ENCODE measurements around the gene KRTAP5-6. TPM values are rescaled to one million over a fixed set of nuclear protein-coding genes. Genes with fewer than 3 reads are reported as not detected.
"Not testable (repeated sequence)": the region's sequence is repeated elsewhere in the genome, so short reads cannot be mapped to it uniquely, and the experiment has no call there.

The KRTAP5-6 gene
- total RNA-seq, 2 donors from 2014 or later: not detected

DNA sequence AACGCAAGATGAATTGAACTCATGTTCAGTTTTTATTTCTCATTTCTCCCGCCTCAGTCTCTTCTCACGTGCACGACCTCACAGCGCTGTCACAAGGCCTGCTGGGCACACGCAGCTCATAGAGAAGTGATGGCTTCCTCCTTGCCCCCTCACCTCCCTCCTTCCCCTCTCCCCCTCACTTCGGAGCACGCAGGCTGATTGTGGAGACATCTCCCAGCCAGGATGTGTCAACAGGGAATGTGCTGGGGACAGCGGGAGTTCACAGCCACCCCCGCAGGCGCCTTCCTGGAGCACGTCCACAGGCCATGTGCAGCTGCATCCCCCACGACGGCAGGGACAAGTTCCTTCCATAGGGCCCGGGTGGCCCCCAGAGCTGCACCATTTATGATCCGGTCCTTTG, 29.1 kb upstream of the KRTAP5-6 start:
- Histone ChIP-seq H3K9me3 (no peaks in the 10 kb centered on the region), H3K4me3 (no peak overlapping the region), H3K4me1 (no peaks in the 10 kb centered on the region), H3K27me3 (no peaks in the 10 kb centered on the region), H3K27ac (no peak overlapping the region), H3K36me3 (no peaks in the 10 kb centered on the region)
- TF ChIP-seq, protein P1, sequence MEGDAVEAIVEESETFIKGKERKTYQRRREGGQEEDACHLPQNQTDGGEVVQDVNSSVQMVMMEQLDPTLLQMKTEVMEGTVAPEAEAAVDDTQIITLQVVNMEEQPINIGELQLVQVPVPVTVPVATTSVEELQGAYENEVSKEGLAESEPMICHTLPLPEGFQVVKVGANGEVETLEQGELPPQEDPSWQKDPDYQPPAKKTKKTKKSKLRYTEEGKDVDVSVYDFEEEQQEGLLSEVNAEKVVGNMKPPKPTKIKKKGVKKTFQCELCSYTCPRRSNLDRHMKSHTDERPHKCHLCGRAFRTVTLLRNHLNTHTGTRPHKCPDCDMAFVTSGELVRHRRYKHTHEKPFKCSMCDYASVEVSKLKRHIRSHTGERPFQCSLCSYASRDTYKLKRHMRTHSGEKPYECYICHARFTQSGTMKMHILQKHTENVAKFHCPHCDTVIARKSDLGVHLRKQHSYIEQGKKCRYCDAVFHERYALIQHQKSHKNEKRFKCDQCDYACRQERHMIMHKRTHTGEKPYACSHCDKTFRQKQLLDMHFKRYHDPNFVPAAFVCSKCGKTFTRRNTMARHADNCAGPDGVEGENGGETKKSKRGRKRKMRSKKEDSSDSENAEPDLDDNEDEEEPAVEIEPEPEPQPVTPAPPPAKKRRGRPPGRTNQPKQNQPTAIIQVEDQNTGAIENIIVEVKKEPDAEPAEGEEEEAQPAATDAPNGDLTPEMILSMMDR (IDR thresholded peaks at IDR 0.05): no peak
- DNase-seq (ENCODE audit: low spot score): no peak

DNA sequence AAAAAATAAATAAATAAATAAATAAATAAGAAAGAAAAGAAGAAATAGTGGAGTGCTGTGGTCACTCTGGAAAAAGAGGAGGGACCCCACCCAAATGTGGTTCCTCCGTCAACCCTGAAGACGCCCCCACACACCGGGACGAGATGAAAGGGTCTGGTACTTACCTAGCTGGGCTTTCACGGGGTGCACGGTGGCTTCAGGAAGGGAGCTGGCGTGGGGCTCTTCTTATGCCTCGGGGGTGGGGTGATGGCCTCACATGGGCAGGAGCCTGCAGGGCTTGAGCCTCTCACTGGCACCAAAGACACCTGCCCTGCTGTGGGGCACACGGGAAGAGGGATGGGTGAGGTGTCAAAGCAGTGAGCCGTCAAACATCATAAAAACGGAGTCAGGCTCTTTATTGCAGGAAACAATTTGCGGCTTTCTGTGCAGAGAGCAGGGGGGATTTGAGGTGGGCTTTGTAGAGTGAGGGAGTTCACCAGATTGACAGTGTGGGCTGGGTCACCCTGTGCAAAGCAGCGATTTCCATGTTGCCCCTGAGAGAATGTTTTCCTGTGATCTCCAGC, 28.0 kb upstream of the KRTAP5-6 start:
- H3K4me1 ChIP-seq: no peaks in the 10 kb centered on the region
- TF ChIP-seq, protein P1 (IDR thresholded peaks at IDR 0.05): no peak
- H3K4me3 ChIP-seq: no peak overlapping the region
- no peak overlapping the region for H3K27ac ChIP-seq
- H3K36me3 ChIP-seq: no peaks in the 10 kb centered on the region
- H3K27me3 ChIP-seq: no peaks in the 10 kb centered on the region
- no peaks in the 10 kb centered on the region for H3K9me3 ChIP-seq
- no peak for DNase-seq (ENCODE audit: low spot score)

DNA sequence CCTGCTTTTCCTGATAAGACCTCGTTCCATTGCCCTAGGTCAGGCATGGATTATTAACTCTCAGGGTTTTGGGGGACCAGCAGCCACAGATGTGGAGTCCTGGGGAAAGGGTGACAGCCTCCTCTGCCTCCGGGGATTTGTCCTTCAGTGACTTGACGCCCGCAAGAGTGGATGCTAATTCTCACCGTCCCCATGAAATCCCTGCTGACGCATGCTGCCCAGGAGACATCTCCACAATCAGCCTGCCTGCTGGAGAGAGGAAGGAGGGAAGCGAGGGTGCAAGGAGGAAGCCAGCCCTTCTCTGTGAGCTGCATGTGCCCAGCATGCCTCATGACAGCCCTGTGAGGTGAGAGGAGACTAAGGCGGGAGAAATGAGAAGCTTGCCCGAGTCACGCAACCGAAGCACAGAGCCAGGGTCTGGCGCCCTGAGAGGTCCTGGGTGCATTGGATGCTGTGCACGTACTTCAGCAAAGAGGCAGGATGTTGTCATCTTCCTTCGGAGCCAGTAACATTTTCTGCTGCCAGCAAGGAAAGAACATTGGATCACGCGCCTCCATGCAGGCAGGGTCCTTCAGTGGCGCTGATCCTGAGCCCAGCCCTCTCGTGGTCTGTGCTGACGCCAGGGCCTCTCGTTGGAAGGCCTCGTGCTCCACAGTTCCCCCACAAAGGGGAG, 27.3 kb upstream of the KRTAP5-6 start:
- DNase-seq (ENCODE audit: low spot score): no peak
- no peak overlapping the region for H3K4me3 ChIP-seq
- TF ChIP-seq, protein P1 (IDR thresholded peaks at IDR 0.05): no peak
- H3K4me1 ChIP-seq: no peaks in the 10 kb centered on the region
- no peaks in the 10 kb centered on the region for H3K36me3 ChIP-seq
- H3K9me3 ChIP-seq: no peaks in the 10 kb centered on the region
- no peak overlapping the region for H3K27ac ChIP-seq
- no peaks in the 10 kb centered on the region for H3K27me3 ChIP-seq

DNA sequence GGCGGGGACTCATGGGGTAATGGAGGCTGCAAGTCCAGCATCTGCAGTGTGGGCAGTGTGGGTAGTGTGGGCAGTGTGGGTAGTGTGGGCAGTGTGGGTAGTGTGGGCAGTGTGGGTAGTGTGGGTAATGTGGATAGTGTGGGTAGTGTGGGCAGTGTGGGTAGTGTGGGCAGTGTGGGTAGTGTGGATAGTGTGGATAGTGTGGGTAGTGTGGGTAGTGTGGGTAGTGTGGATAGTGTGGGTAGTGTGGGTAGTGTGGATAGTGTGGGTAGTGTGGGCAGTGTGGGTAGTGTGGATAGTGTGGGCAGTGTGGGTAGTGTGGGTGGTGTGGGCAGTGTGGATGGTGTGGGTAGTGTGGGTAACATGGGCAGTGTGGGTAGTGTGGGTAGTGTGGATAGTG, 26.5 kb upstream of the KRTAP5-6 start:
- not testable (repeated sequence) for DNase-seq (ENCODE audit: low spot score); H3K27ac ChIP-seq; H3K4me1 ChIP-seq; H3K36me3 ChIP-seq; H3K4me3 ChIP-seq; H3K27me3 ChIP-seq; H3K9me3 ChIP-seq

DNA sequence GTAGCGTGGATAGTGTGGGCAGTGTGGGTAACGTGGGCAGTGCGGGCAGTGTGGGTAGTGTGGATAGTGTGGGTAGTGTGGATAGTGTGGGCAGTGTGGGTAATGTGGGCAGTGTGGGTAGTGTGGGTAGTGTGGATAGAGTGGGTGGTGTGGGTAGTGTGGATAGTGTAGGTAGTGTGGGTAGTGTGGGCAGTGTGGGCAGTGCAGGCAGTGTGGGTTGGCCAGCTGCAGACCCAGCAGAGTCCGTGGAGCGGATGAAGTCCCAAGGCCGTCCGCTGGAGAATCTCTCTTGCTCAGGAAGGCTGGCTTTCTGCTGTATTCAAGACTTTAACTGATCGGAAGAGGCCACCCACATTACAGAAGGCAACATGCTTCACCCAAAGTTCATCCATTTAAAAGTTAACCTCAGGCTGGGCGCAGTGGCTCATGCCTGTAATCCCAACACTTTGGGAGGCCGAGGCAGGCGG, 26.1 kb upstream of the KRTAP5-6 start:
- no peak overlapping the region for H3K27ac ChIP-seq
- no peaks in the 10 kb centered on the region for H3K36me3 ChIP-seq
- H3K9me3 ChIP-seq: no peaks in the 10 kb centered on the region
- DNase-seq (ENCODE audit: low spot score): no peak
- H3K4me1 ChIP-seq: no peaks in the 10 kb centered on the region
- H3K27me3 ChIP-seq: no peaks in the 10 kb centered on the region
- TF ChIP-seq, protein P1 (IDR thresholded peaks at IDR 0.05): no peak
- H3K4me3 ChIP-seq: no peak overlapping the region

DNA sequence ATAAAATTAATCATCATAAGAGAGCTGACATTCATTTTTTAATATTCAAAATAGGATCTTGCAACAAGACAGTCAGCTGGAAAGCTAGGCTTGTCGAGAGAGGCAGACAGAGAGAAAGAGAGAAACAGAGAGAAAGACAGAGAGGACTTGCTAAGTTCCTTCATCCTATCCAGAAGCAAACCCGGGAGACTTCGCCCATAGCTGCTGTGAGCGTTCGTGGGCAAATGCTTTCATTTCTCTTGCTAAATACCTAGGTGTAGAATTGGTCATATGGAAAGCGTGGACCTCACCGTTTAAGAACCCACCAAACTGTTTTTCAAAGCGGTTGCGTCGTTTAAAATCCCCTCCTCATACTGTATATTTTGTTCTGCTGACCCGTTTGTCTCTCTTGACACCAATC, 25.3 kb upstream of the KRTAP5-6 start:
- Histone ChIP-seq H3K4me3 (no peak overlapping the region), H3K4me1 (no peaks in the 10 kb centered on the region), H3K9me3 (no peaks in the 10 kb centered on the region), H3K27ac (no peak overlapping the region), H3K27me3 (no peaks in the 10 kb centered on the region), H3K36me3 (no peaks in the 10 kb centered on the region)
- TF ChIP-seq, protein P1 (IDR thresholded peaks at IDR 0.05): no peak
- DNase-seq (ENCODE audit: low spot score): no peak

Measured in right atrium auricular region (tissue), 2 donors.